22Rv1 (cell line): ENCODE data around the gene FBXL19.

Experiments
- CTCF ChIP-seq: fragments of 450-650 bp; IDR thresholded peaks from 2 replicates; pipeline ENCODE4 v1.5.1; 2017; ENCODE audit warnings: mild to moderate bottlenecking
- ZFX ChIP-seq: fragments of 450-650 bp; IDR thresholded peaks from 2 replicates; pipeline ENCODE4 v1.6.1; 2017; ENCODE audit warnings: antibody characterized with exemption, borderline replicate concordance

DNA sequence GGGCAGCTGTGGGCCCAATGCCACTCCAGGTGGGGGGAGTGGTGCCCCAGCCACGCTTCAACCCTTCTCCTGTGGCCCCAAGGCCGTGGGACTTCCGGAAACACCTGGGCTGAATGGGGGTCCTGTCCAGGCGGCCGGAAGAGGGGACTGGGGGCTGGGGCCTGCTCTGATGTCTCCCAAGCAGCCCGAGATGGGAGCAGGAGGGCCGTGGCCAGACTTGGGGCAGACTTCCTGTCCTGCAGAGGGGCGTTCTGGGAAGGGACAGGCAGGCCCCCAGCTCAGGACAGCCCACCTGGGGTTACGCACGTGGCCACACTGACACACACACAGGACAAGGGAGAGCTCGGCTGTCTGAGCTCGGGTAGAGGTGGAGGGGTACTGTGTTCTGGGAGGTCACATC is 66.7 kb downstream of the FBXL19 start:
- TF ChIP-seq CTCF (no peak), ZFX (no peak)
